ENCODE data around the gene ARHGAP20.

ARHGAP20 gene

GRCh38 chr11:110606415-110606814 is 105.8 kb downstream of the ARHGAP20 start:
- DNase-seq (ENCODE audit: low spot score): no peak

GRCh38 chr11:110601936-110602335 is 110.3 kb downstream of the ARHGAP20 start:
- DNase-seq (ENCODE audit: low spot score): no peak

GRCh38 chr11:110600322-110600721 is 111.9 kb downstream of the ARHGAP20 start:
- DNase-seq (ENCODE audit: low spot score): no peak

GRCh38 chr11:110599207-110599606 is 113.0 kb downstream of the ARHGAP20 start:
- DNase-seq (ENCODE audit: low spot score): no peak

- no peak for DNase-seq (ENCODE audit: low spot score)
Observed at GRCh38 chr11:110598725-110599124, 113.5 kb downstream of the ARHGAP20 start.

GRCh38 chr11:110587972-110588371 is 124.3 kb downstream of the ARHGAP20 start:
- DNase-seq (ENCODE audit: low spot score): no peak

- no peak for DNase-seq (ENCODE audit: low spot score)
Observed at GRCh38 chr11:110587129-110587528, 125.1 kb downstream of the ARHGAP20 start.

- no peak for DNase-seq (ENCODE audit: low spot score)
Observed at GRCh38 chr11:110584150-110584549, 128.1 kb downstream of the ARHGAP20 start.

- no peak for DNase-seq (ENCODE audit: low spot score)
Observed at GRCh38 chr11:110582728-110583432, 129.4 kb downstream of the ARHGAP20 start.

GRCh38 chr11:110580571-110580970 is 131.7 kb downstream of the ARHGAP20 start:
- no peak for DNase-seq (ENCODE audit: low spot score)

GRCh38 chr11:110573411-110573810 is 138.8 kb downstream of the ARHGAP20 start:
- DNase-seq (ENCODE audit: low spot score): no peak

GRCh38 chr11:110571081-110571720 is 141.0 kb downstream of the ARHGAP20 start:
- no peak for DNase-seq (ENCODE audit: low spot score)

- DNase-seq (ENCODE audit: low spot score): peak; percentile 30
Observed at GRCh38 chr11:110566577-110566976, 145.7 kb downstream of the ARHGAP20 start.

GRCh38 chr11:110565357-110566336 is 146.6 kb downstream of the ARHGAP20 start:
- DNase-seq (ENCODE audit: low spot score): no peak

- no peak for DNase-seq (ENCODE audit: low spot score)
Observed at GRCh38 chr11:110564676-110565356, 147.4 kb downstream of the ARHGAP20 start.

GRCh38 chr11:110544779-110545178 is 167.5 kb downstream of the ARHGAP20 start:
- no peak for DNase-seq (ENCODE audit: low spot score)

- DNase-seq (ENCODE audit: low spot score): no peak
Observed at GRCh38 chr11:110538154-110538553, 174.1 kb downstream of the ARHGAP20 start.

- DNase-seq (ENCODE audit: low spot score): no peak
Observed at GRCh38 chr11:110530900-110531741, 181.1 kb downstream of the ARHGAP20 start.

- no peak for DNase-seq (ENCODE audit: low spot score)
Observed at GRCh38 chr11:110529043-110529442, 183.2 kb downstream of the ARHGAP20 start.

- DNase-seq (ENCODE audit: low spot score): no peak
Observed at GRCh38 chr11:110527146-110527545, 185.1 kb downstream of the ARHGAP20 start.
